ENCODE results near the gene NETO1. TPM values are rescaled to one million over a fixed set of nuclear protein-coding genes. Genes with fewer than 3 reads are reported as not detected.

NETO1 gene, protein sequence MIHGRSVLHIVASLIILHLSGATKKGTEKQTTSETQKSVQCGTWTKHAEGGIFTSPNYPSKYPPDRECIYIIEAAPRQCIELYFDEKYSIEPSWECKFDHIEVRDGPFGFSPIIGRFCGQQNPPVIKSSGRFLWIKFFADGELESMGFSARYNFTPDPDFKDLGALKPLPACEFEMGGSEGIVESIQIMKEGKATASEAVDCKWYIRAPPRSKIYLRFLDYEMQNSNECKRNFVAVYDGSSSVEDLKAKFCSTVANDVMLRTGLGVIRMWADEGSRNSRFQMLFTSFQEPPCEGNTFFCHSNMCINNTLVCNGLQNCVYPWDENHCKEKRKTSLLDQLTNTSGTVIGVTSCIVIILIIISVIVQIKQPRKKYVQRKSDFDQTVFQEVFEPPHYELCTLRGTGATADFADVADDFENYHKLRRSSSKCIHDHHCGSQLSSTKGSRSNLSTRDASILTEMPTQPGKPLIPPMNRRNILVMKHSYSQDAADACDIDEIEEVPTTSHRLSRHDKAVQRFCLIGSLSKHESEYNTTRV
- not detected for total RNA-seq
- not detected for polyA plus RNA-seq

DNA sequence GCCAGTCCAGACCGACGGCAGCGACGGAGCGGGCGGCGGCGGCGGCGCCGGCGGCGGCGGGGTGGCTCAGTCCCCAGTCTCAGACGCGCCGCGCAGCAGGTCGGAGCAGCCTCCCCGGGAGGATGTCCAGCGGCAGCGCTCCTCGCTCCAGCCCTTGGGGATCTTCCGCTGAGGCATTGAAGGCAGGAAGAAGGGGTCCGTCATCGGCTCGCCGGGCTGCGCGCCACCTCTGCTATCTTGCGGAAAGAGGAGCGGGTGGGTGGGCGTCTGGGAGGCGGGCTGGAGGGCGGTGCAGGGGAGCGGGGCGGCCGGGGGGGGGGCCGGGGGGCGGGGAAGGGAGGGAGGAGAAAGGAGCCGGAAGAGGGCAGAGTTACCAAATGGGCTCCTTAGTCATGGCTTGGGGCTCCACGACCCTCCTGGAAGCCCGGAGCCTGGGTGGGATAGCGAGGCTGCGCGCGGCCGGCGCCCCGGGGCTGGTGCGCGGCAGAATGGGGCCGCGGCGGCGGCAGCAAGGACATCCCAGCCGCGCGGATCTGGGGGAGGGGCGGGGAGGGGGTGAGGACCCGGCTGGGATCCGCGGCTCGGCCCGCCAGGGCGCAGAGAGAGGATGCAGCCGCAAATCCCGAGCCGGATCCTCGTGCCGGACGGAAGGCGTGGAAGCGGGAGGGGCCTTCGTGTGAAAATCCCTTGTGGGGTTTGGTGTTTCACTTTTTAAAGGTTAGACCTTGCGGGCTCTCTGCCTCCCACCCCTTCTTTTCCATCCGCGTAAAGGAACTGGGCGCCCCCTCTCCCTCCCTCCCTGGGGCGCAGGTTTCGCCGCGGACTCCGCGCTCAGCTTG lies at the start of gene NETO1:
Gene NETO1 (minus strand): TSS at position 242 of the 839 bp plus-strand sequence. CDS start 696 bp downstream, outside the sequence.
- H3K4me3 ChIP-seq (ENCODE audit: low read depth in 1 of 3, low read length in 3 of 3) = peak within 1 kb of the TSS in 2 of 3 donors; percentile 17 to 36

DNA sequence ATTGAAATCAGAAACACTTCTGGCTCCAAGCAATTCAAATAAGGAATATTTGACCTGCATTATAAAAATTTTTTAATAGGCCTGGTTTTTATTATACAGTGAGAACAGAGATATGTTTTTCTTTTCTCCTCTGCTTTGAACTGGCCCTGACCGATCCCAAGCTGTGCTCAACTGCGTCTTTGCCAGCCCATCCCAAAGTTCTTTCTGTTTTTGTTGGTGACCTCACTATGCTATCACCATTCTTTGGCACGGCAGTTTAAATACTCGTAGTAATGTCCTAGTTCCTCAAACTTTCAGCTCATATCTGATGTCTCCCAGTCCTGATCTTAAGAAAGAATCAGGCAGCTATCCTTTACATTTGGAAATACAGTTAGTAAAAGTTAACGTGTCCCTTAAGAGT lies 42.3 kb upstream of the NETO1 start:
- Histone ChIP-seq H3K36me3 (ENCODE audit: control insufficient read depth in 4 of 4, insufficient read depth in 3 of 4, low read depth in 1 of 4, low read length in 3 of 4) (no peaks in the 10 kb centered on the region), H3K27ac (ENCODE audit: low read depth in 1 of 2, low read length in 2 of 2) (no peak overlapping the region), H3K27me3 (ENCODE audit: control insufficient read depth in 4 of 4, insufficient read depth in 4 of 4, low read length in 3 of 4) (no peaks in the 10 kb centered on the region), H3K4me3 (ENCODE audit: low read depth in 1 of 3, low read length in 3 of 3) (no peak overlapping the region), H3K9me3 (ENCODE audit: control insufficient read depth in 4 of 4, low read length in 3 of 4) (no peaks in the 10 kb centered on the region), H3K9ac (ENCODE audit: low read depth in 1 of 2, low read length in 2 of 2) (no peak overlapping the region), H3K4me1 (ENCODE audit: control insufficient read depth in 4 of 4, insufficient read depth in 4 of 4, low read length in 3 of 4) (no peaks in the 10 kb centered on the region)
- DNase-seq (ENCODE audit: low spot score) = no peak
- 75% methylated on average over 5 of the region's 5 CpGs for WGBS
- TF ChIP-seq YY1 (IDR thresholded peaks at IDR 0.05) (no peak), RAD21 (IDR thresholded peaks at IDR 0.05) (no peak), RXRA (IDR thresholded peaks at IDR 0.05) (no peak), EGR1 (IDR thresholded peaks at IDR 0.05; ENCODE audit: low read depth in 2 of 2) (no peak), NR2F2 (IDR thresholded peaks at IDR 0.05) (no peak), FOXA2 (IDR thresholded peaks at IDR 0.05) (no peak), SP1 (IDR thresholded peaks at IDR 0.05) (no peak), GABPA (IDR thresholded peaks at IDR 0.05 in 1 of 2, conservative IDR thresholded peaks at IDR 0.05 in 1 of 2) (no peak)
- TF ChIP-seq, protein P1, sequence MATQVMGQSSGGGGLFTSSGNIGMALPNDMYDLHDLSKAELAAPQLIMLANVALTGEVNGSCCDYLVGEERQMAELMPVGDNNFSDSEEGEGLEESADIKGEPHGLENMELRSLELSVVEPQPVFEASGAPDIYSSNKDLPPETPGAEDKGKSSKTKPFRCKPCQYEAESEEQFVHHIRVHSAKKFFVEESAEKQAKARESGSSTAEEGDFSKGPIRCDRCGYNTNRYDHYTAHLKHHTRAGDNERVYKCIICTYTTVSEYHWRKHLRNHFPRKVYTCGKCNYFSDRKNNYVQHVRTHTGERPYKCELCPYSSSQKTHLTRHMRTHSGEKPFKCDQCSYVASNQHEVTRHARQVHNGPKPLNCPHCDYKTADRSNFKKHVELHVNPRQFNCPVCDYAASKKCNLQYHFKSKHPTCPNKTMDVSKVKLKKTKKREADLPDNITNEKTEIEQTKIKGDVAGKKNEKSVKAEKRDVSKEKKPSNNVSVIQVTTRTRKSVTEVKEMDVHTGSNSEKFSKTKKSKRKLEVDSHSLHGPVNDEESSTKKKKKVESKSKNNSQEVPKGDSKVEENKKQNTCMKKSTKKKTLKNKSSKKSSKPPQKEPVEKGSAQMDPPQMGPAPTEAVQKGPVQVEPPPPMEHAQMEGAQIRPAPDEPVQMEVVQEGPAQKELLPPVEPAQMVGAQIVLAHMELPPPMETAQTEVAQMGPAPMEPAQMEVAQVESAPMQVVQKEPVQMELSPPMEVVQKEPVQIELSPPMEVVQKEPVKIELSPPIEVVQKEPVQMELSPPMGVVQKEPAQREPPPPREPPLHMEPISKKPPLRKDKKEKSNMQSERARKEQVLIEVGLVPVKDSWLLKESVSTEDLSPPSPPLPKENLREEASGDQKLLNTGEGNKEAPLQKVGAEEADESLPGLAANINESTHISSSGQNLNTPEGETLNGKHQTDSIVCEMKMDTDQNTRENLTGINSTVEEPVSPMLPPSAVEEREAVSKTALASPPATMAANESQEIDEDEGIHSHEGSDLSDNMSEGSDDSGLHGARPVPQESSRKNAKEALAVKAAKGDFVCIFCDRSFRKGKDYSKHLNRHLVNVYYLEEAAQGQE (IDR thresholded peaks at IDR 0.05) = no peak
- TF ChIP-seq, protein P2, sequence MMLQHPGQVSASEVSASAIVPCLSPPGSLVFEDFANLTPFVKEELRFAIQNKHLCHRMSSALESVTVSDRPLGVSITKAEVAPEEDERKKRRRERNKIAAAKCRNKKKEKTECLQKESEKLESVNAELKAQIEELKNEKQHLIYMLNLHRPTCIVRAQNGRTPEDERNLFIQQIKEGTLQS (IDR thresholded peaks at IDR 0.05) = no peak
- TF ChIP-seq, protein P3, sequence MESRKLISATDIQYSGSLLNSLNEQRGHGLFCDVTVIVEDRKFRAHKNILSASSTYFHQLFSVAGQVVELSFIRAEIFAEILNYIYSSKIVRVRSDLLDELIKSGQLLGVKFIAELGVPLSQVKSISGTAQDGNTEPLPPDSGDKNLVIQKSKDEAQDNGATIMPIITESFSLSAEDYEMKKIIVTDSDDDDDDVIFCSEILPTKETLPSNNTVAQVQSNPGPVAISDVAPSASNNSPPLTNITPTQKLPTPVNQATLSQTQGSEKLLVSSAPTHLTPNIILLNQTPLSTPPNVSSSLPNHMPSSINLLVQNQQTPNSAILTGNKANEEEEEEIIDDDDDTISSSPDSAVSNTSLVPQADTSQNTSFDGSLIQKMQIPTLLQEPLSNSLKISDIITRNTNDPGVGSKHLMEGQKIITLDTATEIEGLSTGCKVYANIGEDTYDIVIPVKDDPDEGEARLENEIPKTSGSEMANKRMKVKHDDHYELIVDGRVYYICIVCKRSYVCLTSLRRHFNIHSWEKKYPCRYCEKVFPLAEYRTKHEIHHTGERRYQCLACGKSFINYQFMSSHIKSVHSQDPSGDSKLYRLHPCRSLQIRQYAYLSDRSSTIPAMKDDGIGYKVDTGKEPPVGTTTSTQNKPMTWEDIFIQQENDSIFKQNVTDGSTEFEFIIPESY (IDR thresholded peaks at IDR 0.05) = no peak
- TF ChIP-seq, protein P4, sequence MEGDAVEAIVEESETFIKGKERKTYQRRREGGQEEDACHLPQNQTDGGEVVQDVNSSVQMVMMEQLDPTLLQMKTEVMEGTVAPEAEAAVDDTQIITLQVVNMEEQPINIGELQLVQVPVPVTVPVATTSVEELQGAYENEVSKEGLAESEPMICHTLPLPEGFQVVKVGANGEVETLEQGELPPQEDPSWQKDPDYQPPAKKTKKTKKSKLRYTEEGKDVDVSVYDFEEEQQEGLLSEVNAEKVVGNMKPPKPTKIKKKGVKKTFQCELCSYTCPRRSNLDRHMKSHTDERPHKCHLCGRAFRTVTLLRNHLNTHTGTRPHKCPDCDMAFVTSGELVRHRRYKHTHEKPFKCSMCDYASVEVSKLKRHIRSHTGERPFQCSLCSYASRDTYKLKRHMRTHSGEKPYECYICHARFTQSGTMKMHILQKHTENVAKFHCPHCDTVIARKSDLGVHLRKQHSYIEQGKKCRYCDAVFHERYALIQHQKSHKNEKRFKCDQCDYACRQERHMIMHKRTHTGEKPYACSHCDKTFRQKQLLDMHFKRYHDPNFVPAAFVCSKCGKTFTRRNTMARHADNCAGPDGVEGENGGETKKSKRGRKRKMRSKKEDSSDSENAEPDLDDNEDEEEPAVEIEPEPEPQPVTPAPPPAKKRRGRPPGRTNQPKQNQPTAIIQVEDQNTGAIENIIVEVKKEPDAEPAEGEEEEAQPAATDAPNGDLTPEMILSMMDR (IDR thresholded peaks at IDR 0.05; ENCODE audit: low read depth, low read length, missing input control) = no peak
- TF ChIP-seq, protein P5, sequence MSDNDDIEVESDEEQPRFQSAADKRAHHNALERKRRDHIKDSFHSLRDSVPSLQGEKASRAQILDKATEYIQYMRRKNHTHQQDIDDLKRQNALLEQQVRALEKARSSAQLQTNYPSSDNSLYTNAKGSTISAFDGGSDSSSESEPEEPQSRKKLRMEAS (IDR thresholded peaks at IDR 0.05) = no peak

More for the DNA sequence above, at the start of gene NETO1:
- Histone ChIP-seq H3K27me3 (ENCODE audit: control insufficient read depth in 4 of 4, insufficient read depth in 4 of 4, low read length in 3 of 4) (peaks cover 2 to 20% (median 5%) of the 10 kb centered on the region in 4 donors), H3K4me1 (ENCODE audit: control insufficient read depth in 4 of 4, insufficient read depth in 4 of 4, low read length in 3 of 4) (peaks cover 10 to 20% (median 12%) of the 10 kb centered on the region in 4 donors), H3K9ac (ENCODE audit: low read depth in 1 of 2, low read length in 2 of 2) (no peak within 1 kb of the TSS), H3K27ac (ENCODE audit: low read depth in 1 of 2, low read length in 2 of 2) (no peak within 1 kb of the TSS), H3K9me3 (ENCODE audit: control insufficient read depth in 4 of 4, low read length in 3 of 4) (no peaks in the 10 kb centered on the region), H3K36me3 (ENCODE audit: control insufficient read depth in 4 of 4, insufficient read depth in 3 of 4, low read depth in 1 of 4, low read length in 3 of 4) (no peaks in the 10 kb centered on the region)
- WGBS = 6% methylated on average over 84 of the region's 85 CpGs
- TF ChIP-seq, protein P2 (IDR thresholded peaks at IDR 0.05) = no peak
- TF ChIP-seq FOXA1 (IDR thresholded peaks at IDR 0.05) = no peak
- TF ChIP-seq, protein P4 (IDR thresholded peaks at IDR 0.05; ENCODE audit: low read depth, low read length, missing input control) = no peak
- no peak for DNase-seq (ENCODE audit: low spot score)
